ENCODE measurements around the gene ZNF600. TPM values are rescaled to one million over a fixed set of nuclear protein-coding genes. Genes with fewer than 3 reads are reported as not detected.
A peak's percentile ranks its signal among the peaks of the same experiment; 100 is the strongest.
"Not testable (repeated sequence)": the region's sequence is repeated elsewhere in the genome, so short reads cannot be mapped to it uniquely, and the experiment has no call there.

ZNF600 gene
- total RNA-seq, 2 experiments from 2014 or later: 17.5 to 20.8 TPM

DNA sequence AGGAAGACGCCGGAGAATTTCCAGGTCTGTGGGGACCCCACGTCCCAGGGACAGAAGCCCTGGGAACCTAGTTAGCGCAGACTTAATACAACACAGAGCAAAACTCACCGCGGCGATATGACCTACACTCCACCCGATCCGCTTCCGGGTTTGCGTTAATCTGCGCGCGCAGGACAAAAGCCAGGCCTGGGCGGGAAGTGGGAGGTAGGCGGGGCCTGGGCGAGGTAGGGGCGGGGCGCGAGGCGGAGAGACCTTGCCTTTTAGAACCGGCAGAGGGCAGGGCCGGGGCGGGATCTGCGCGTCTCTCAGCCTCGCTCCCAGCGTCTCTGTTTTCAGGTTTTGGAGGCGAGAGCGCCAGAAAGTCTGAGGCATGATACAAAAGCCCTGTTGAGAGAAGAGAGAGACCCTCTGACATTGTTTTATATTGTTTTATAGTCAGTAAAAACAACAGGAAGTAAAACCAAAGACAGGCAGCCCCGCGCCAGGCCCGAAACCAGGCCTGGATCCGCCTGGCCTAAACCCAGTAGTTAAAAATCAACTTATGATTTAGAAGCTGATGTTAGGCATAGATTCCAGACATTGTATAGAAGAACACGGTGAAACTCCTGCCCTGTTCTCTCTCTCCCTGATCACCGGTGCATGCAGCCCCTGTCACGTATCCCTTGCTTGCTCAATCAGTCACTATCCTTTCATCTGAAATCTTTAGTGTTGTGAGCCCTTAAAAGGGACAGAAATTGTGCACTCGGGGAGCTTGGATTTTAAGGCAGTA lies 51.5 kb downstream of the ZNF600 start, which contains the start of gene ZNF611:
Gene ZNF611, minus strand, starts transcription at position 152 of the 769 bp plus-strand sequence. CDS start 19,150 bp downstream, outside the sequence.
- POLR2A ChIA-PET: no interaction called here
- H3K4me3 Mint-ChIP-seq: peak within 1 kb of the TSS; percentile 90

DNA sequence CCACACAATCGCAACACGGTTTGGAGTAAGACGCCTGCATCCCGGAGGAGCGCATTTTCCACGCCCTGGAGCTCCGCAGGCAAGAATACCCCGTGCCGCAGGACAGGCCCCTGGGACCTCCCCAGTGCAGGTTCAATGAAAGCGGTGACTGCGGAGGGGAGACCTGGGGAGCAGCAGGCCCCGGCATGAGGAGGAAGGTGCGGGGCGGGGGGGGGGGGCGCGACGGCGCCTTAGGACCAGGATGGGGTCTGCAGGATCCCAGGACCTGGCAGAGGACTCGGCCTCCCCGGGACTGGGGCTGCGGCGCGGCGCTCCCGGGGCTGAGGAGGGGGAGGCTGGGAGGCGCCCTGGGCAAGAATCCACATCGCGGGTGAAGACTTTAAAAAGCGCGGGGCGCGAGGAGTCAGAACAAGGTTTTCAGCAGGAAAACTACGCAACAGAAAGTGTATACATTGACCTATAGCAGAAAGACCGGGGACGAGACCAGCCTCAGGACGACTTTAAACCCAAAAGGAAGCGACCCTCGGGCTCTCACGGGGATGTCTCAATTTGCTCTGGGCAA lies 52.2 kb downstream of the ZNF600 start:
- Mint-ChIP-seq H3K36me3 (ENCODE audit: low read depth) (peaks cover 40% of the 10 kb centered on the region), H3K27me3 (no peaks in the 10 kb centered on the region), H3K4me1 (peaks cover 26% of the 10 kb centered on the region), H3K27ac (peak overlapping the region; percentile 92), H3K9me3 (peaks cover 17% of the 10 kb centered on the region), H3K4me3 (peak overlapping the region; percentile 90)
- POLR2A ChIA-PET: no interaction called here
- DNase-seq: no peak
- CTCF ChIA-PET: no interaction called here

More for the DNA sequence above, 51.5 kb downstream of the ZNF600 start, which contains the start of gene ZNF611:
- peak within 1 kb of the TSS; percentile 92 for H3K27ac Mint-ChIP-seq
- H3K9me3 Mint-ChIP-seq: peaks cover 19% of the 10 kb centered on the region
- H3K4me1 Mint-ChIP-seq: peaks cover 23% of the 10 kb centered on the region
- DNase-seq: peak; percentile 99
- peaks cover 37% of the 10 kb centered on the region for H3K36me3 Mint-ChIP-seq (ENCODE audit: low read depth)
- H3K27me3 Mint-ChIP-seq: no peaks in the 10 kb centered on the region
- CTCF ChIA-PET: interaction anchor here (0.6 kb wide), 1 partner anchor 255 kb away, joined by 3 read pairs; no protein-coding TSS in a partner anchor

DNA sequence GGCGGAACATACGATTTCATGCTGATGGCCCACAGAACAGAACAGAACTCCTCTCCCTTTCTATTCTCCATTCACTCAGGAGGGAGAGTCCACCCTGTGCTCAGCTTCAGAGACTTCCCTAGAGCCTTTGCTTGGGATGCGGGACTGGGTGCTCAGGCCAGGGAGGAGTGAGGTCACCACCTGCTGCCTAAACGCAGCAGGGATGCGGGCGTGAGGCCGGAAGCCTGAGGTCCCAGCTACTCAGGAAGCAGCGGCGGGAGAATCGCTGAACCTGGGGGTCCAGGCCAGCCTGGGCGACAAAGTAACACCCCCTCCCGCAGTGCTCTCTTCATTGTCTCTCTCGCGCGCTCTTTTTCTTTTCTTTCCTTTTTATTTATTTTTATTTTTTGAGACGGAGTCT lies 60.5 kb downstream of the ZNF600 start:
- H3K4me3 Mint-ChIP-seq, H3K27me3 Mint-ChIP-seq, CTCF ChIA-PET, H3K4me1 Mint-ChIP-seq, POLR2A ChIA-PET, H3K27ac Mint-ChIP-seq, DNase-seq: not testable (repeated sequence)
- H3K9me3 Mint-ChIP-seq: peaks cover 36% of the 10 kb centered on the region
- H3K36me3 Mint-ChIP-seq (ENCODE audit: low read depth): peaks cover 85% of the 10 kb centered on the region

DNA sequence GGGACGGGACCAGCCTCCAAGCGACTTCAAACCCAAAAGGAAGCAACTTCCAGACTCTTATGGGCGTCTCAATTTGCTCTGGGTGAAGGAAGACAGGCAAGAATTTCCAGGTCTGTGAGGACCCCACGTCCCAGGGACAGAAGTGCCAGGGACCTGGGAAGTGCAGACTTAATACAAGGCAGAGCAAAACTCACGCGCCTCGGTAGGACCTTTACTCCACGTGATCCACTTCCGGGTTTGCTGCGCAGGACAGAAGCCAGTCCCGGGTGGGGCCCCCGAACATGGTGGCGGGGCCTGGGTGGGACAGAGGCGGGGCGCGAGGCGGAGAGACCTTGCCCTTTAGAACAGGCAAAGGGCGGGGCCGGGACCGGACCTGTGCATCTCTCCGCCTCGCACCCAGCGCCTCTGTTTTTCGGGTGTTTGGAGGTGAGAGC lies 61.0 kb downstream of the ZNF600 start:
- POLR2A ChIA-PET: no interaction called here
- Mint-ChIP-seq H3K4me3 (no peak overlapping the region), H3K9me3 (peaks cover 36% of the 10 kb centered on the region), H3K36me3 (ENCODE audit: low read depth) (peaks cover 85% of the 10 kb centered on the region), H3K27me3 (no peaks in the 10 kb centered on the region), H3K4me1 (peaks cover 2% of the 10 kb centered on the region), H3K27ac (no peak overlapping the region)
- CTCF ChIA-PET: no interaction called here
- DNase-seq: no peak

DNA sequence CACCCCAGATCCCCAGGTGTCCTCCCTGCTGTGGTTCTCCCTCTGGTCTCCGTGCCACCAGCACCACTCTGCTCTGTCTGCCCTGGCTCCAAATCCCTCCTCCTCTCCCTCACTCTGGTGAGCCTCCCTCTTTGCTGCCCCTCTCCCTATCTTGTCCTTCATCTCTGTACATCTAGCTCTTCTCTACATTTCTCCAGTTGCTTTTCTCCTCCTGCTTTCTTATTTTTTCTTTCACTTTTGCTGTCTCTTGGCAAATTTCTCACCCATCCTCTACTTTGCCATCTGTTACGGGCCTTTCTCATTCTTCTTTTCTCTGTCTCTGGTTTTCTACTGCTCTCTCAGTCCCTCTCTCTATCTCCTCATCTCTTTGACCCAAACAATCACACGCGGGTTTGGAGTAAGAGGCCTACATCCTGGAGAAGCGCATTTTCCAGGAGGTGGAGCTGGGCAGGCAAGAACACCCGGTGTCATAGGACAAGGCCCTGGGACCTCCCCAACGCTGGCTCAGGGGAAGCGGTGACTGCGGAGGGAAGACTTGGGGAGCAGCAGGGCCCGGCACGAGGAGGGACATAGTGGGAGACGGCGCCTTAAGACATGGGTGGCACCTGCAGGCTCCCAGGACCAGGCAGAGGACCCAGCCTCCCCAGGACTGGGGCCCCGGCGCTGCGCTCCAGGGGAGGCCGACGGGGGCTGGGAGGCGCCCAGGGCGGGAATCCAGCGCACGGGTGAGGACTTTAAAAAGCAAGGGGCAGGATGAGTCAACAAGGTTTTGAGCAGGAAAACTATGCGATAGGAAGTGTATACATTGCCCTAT lies 61.7 kb downstream of the ZNF600 start:
- peaks cover 86% of the 10 kb centered on the region for H3K36me3 Mint-ChIP-seq (ENCODE audit: low read depth)
- peaks cover 2% of the 10 kb centered on the region for H3K4me1 Mint-ChIP-seq
- H3K9me3 Mint-ChIP-seq: peaks cover 38% of the 10 kb centered on the region
- POLR2A ChIA-PET: no interaction called here
- peak overlapping the region; percentile 37 for H3K27ac Mint-ChIP-seq
- H3K27me3 Mint-ChIP-seq: no peaks in the 10 kb centered on the region
- no peak for DNase-seq
- CTCF ChIA-PET: no interaction called here
- H3K4me3 Mint-ChIP-seq: no peak overlapping the region

DNA sequence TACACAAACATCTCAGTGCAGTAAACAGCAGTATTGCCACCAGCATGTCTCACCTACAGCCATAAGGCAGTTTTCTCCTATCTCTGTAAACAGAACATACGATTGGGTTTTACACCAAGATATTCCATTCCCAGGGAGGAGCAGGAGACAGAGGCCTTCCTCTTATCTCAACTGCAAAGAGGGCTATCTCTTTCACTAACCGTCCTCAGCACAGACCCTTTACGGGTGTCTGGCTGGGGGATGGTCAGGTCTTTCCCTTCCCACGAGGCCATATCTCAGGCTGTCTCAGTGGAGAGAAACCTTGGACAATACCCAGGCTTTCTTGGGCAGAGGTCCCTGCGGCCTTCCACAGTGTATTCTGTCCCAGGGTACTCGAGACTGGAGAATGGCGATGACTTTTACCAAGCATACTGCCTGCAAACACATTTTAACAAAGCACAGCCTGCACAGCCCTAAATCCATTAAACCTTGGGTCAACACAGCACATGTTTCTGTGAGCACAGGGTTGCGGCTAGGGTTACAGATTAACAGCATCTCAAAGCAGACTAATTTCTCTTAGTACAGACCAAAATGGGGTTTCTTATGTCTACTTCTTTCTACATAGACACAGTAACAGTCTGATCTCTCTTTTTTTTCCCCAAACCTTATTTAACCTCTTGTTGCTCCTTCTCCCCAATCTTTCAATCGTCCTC lies 62.5 kb downstream of the ZNF600 start:
- CTCF ChIA-PET, POLR2A ChIA-PET, H3K4me3 Mint-ChIP-seq, DNase-seq, H3K27me3 Mint-ChIP-seq, H3K27ac Mint-ChIP-seq, H3K4me1 Mint-ChIP-seq: not testable (repeated sequence)
- peaks cover 44% of the 10 kb centered on the region for H3K9me3 Mint-ChIP-seq
- H3K36me3 Mint-ChIP-seq (ENCODE audit: low read depth): peaks cover 87% of the 10 kb centered on the region

DNA sequence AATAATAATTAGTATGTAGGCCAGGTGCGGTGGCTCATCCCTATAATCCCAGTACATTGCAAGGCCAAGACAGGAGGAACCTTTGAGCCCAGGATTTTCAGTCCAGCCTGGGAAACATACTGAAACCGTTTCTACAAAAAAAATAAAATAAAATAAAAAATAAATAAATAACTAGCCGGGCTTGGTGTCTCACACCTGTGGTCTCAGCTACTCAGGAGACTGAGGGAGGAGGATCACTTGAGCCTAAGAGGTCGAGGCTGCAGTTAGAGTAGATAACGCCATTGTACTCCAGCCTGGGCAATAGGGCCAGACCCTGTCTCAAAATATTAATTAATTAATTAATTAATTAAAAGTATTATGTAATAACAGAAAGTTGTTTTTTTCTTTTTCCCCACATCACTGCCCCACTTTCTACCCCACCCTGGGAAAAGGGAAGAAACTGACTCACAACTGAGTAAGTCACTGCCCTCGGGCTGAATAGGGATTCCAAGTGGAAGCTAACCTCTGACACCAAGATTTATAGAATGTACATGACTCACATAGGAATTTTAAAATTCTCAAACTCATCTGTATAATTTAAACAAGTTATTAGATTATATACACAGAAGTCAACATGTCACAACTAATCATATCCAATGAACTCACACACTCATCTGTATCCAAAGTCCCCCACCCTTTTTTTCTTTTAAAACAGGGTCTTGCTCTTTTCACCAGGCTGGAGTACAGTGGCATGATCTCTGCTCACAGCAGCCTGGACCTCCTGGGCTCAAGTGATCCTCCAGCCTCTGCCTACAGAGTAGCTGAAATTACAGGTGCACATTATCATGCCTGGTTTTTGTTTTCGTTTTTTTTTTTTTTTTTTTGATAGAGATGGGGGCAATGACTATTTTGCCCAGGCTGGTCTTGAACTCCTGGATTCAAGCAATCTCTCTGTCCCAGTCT lies 64.3 kb downstream of the ZNF600 start:
- no peak overlapping the region for H3K4me3 Mint-ChIP-seq
- peaks cover 42% of the 10 kb centered on the region for H3K9me3 Mint-ChIP-seq
- no peaks in the 10 kb centered on the region for H3K4me1 Mint-ChIP-seq
- H3K27ac Mint-ChIP-seq: no peak overlapping the region
- H3K36me3 Mint-ChIP-seq (ENCODE audit: low read depth): peaks cover 81% of the 10 kb centered on the region
- no peaks in the 10 kb centered on the region for H3K27me3 Mint-ChIP-seq
- CTCF ChIA-PET: no interaction called here
- DNase-seq: no peak
- POLR2A ChIA-PET: no interaction called here

DNA sequence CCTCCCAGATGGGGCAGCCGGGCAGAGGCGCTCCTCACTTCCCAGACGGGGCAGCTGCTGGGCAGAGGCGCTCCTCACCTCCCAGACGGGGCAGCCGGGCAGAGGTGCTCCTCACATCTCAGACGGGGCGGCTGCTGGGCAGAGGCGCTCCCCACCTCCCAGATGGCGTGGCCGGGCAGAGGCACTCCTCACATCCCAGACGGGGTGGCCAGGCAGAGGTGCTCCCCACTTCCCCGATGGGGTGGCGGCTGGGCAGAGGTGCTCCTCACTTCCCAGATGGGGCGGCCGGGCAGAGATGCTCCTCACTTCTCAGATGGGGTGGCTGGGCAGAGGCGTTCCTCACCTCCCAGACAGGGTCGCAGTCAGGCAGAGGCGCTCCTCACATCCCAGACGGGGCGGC lies 66.0 kb downstream of the ZNF600 start:
- POLR2A ChIA-PET, H3K27me3 Mint-ChIP-seq, CTCF ChIA-PET, H3K4me3 Mint-ChIP-seq, H3K4me1 Mint-ChIP-seq, DNase-seq, H3K27ac Mint-ChIP-seq: not testable (repeated sequence)
- Mint-ChIP-seq H3K9me3 (peaks cover 49% of the 10 kb centered on the region), H3K36me3 (ENCODE audit: low read depth) (peaks cover 84% of the 10 kb centered on the region)

DNA sequence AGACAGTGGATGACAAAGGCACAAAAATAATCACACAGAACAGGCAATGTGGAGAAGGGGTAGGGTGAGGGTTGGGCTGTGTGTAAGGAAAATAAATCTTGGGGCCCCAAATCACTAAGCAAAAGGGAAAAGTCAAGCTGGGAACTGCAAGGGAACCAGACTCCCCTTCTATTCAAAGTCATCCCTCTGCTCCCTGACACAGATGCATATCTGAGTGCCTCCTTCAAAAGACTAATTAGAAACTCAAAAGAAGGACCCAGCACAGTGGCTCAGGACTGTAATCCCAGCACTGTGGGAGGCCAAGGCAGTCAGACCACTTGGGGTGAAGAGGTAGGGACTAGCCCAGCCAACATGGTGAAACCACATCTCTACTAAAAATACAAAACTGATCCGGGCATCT lies 70.1 kb downstream of the ZNF600 start:
- H3K4me3 Mint-ChIP-seq: no peak overlapping the region
- POLR2A ChIA-PET: no interaction called here
- no peak overlapping the region for H3K27ac Mint-ChIP-seq

DNA sequence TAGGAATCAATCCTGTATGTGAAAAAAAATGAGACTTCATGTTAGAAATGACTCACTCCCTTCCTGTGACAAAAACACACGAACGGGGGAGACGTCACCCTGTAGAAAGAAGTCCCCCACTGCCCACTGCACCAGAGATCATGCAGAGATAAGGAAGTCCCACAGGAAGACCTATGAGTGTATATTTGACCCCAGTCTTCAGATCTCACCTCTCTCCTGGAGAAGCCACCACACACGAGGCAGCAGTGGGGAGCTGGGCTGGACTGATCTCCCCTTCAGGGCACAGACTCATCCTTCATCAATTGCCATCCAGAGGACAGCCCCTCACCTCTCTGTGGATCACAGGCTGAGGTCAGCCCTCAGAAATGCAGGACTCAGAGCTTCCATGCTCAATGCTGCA lies 70.7 kb downstream of the ZNF600 start:
- DNase-seq, H3K27me3 Mint-ChIP-seq, CTCF ChIA-PET, H3K4me1 Mint-ChIP-seq, POLR2A ChIA-PET, H3K27ac Mint-ChIP-seq, H3K4me3 Mint-ChIP-seq: not testable (repeated sequence)
- Mint-ChIP-seq H3K36me3 (ENCODE audit: low read depth) (peaks cover 87% of the 10 kb centered on the region), H3K9me3 (peaks cover 48% of the 10 kb centered on the region)

More for the DNA sequence above, 70.1 kb downstream of the ZNF600 start:
- Mint-ChIP-seq H3K36me3 (ENCODE audit: low read depth) (peaks cover 87% of the 10 kb centered on the region), H3K4me1 (peaks cover 9% of the 10 kb centered on the region), H3K27me3 (no peaks in the 10 kb centered on the region), H3K9me3 (peaks cover 45% of the 10 kb centered on the region)
- no peak for DNase-seq
- CTCF ChIA-PET: no interaction called here

DNA sequence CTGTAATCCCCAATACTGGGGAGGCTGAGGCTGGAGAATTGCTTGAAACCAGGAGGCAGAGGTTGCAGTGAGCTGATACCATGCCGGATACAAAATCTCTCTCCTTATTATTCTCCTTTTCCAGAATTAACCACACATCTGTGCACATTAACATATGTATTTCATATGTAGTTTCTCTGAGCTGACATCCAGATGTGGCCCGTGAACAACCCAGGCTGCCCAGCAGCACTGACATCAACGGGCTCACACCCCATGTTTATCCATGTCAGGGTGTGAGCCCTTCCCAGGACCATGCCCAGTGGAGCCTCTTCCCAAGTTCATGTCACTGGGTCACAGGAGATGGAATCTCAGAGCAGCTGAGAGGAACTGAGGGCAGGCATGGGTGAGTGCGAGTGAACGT lies 71.3 kb downstream of the ZNF600 start:
- CTCF ChIA-PET: interaction anchor here (0.6 kb wide), 1 partner anchor 37 kb away, joined by 3 read pairs; no protein-coding TSS in a partner anchor
- DNase-seq, POLR2A ChIA-PET, H3K27ac Mint-ChIP-seq, H3K4me3 Mint-ChIP-seq, H3K4me1 Mint-ChIP-seq, H3K27me3 Mint-ChIP-seq: not testable (repeated sequence)
- H3K9me3 Mint-ChIP-seq: peaks cover 51% of the 10 kb centered on the region
- peaks cover 88% of the 10 kb centered on the region for H3K36me3 Mint-ChIP-seq (ENCODE audit: low read depth)
